Gastrocnemius medialis (tissue), 4 donors: ENCODE measurements around the gene JCHAIN. TPM values are rescaled to one million over a fixed set of nuclear protein-coding genes. Genes with fewer than 3 reads are reported as not detected.

Experiments
- ATAC-seq, 2 donors: fragments of 150-250 bp; one replicate each; pipeline ENCODE4 v1.9.1; 2016
- DNase-seq, 2 donors: peaks; one replicate each; pipeline ENCODE4 v3.0.0-alpha.2; 2019
- H3K27ac ChIP-seq, 4 donors: fragments of 200-600 bp; sonication (generic); 1 replicate in 1 of 4; 2 replicates in 3 of 4; pipeline ENCODE4 v1.5.1; 2016 to 2018; ENCODE audit warnings: mild to moderate bottlenecking in 2 of 4, moderate library complexity in 1 of 4
- H3K27me3 ChIP-seq, 3 donors: fragments of 200-600 bp; sonication (generic) in 2 of 3; 1 replicate in 1 of 3; 2 replicates in 2 of 3; pipeline versions ENCODE4 v1.5.1 to v1.6.0; 2016 to 2019; ENCODE audit warnings: mild to moderate bottlenecking in 1 of 3, moderate library complexity in 1 of 3
- H3K36me3 ChIP-seq, 2 donors: fragments of 200-600 bp; sonication (generic) in 1 of 2; one replicate each; pipeline ENCODE4 v1.5.1; 2017 to 2018
- H3K4me1 ChIP-seq, 2 donors: fragments of 200-600 bp; sonication (generic) in 1 of 2; one replicate each; pipeline ENCODE4 v1.5.1; 2016 to 2017; ENCODE audit warnings: mild to moderate bottlenecking in 2 of 2
- H3K4me3 ChIP-seq, 4 donors: fragments of 200-600 bp; sonication (generic) in 3 of 4; 1 replicate in 1 of 4; 2 replicates in 3 of 4; pipeline ENCODE4 v1.5.1; 2016 to 2019; ENCODE audit warnings: mild to moderate bottlenecking in 2 of 4
- H3K9me3 ChIP-seq, 3 donors: fragments of 200-600 bp; sonication (generic) in 2 of 3; 1 replicate in 1 of 3; 2 replicates in 2 of 3; pipeline ENCODE4 v1.5.1; 2016 to 2019
- CTCF ChIP-seq, 5 experiments: fragments of 450-650 bp in 3 of 5; fragments of 200-600 bp in 2 of 5; sonication (generic) in 2 of 5; IDR thresholded peaks in 4 of 5; conservative IDR thresholded peaks in 1 of 5; 1 replicate in 4 of 5; 2 replicates in 1 of 5; pipeline ENCODE4 v1.5.1; 2016 to 2019; ENCODE audit warnings: antibody characterized with exemption in 5 of 5, mild to moderate bottlenecking in 3 of 5, moderate library complexity in 3 of 5
- POLR2A ChIP-seq, 2 donors: fragments of 450-650 bp; IDR thresholded peaks; one replicate each; pipeline ENCODE4 v1.6.1; 2017; ENCODE audit warnings: antibody characterized with exemption in 2 of 2, mild to moderate bottlenecking in 2 of 2, moderate library complexity in 2 of 2
- in situ Hi-C, 4 donors: fragments of 200-750 bp; cut with MboI; loops; one replicate each; pipeline versions ENCODE4 v1.15.0 to v1.8.0; 2017; ENCODE audit warnings: low sequenced_read_pairs in 4 of 4
- intact Hi-C: fragments of 100-400 bp; cut with DNase I; formaldehyde crosslinking; loops from one replicate; pipeline ENCODE4 v1.15.1; 2023; ENCODE audit warnings: low total_unique reads
- total RNA-seq, 4 donors: library from RNA; depleted of rRNA; stranded (reverse); fragments of >200 nt; gene quantifications; one replicate each; pipeline versions ENCODE4 v1.1.0 to v1.2.3, GENCODE V29; 2016

Gene JCHAIN
- total RNA-seq, 4 donors from 2014 or later: 0.55 to 3.9 (median 0.60) TPM; not detected in 1

DNA sequence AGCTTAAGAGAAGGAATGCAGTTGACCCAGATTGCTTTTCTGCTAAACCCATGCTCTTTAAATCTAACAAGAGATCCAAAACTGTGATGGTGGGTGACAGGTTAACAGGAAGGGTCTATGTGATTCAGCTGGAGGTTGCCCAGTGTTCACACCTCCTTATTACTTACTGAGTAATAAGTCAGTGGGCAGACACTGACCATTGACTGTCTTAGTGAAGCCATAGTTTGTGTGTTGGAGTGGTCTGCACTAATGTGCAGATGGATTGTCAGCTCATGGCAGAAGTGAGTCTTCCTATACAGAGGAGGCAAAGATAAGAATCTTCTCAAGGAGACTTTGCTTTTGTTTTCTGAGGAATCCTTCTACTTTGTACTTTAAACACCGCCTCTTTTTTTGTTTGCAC, 40.2 kb upstream of the JCHAIN start:
- peaks cover 16 to 24% of the 10 kb centered on the region in 2 donors for H3K4me1 ChIP-seq
- H3K4me3 ChIP-seq: peak overlapping the region; percentile 72 to 94 (median 80)
- H3K27ac ChIP-seq: peak overlapping the region; percentile 93 to 98 (median 96)
- H3K36me3 ChIP-seq: no peaks in the 10 kb centered on the region
- DNase-seq (no peak), ATAC-seq (no peak)
- intact Hi-C loops: loop anchor here (5.0 kb wide), 1 partner anchor 131 kb away; the partner anchor contains the start of gene GRSF1
- in situ Hi-C loops: no loop called here
- no peaks in the 10 kb centered on the region for H3K9me3 ChIP-seq
- H3K27me3 ChIP-seq: no peaks in the 10 kb centered on the region
- no peak for TF ChIP-seq POLR2A (IDR thresholded peaks at IDR 0.05)
- no peak for TF ChIP-seq CTCF (IDR thresholded peaks at IDR 0.05 in 4 of 5, conservative IDR thresholded peaks at IDR 0.05 in 1 of 5)

DNA sequence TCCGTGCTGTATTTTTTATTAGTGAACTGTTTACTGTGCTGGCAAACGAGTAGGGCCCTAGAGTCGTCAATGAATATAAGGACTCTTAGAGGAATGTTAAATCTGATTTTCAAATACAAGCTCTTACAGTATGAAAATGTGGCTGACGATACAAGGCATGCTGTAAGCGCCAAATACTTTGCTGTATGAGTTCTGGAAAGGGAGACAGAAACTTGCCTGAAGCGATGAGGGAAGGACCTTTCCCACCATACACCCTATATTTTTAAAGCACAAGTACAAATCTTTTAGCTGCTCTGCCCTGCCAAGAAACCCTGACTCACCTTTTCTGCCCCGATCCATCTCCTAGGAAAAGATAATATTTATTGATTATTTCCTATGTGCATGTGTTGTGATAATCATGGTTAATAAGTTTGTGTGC, 39.7 kb upstream of the JCHAIN start:
- in situ Hi-C loops (no loop called here), intact Hi-C loops (loop anchor here (5.0 kb wide), 1 partner anchor 131 kb away; the partner anchor contains the start of gene GRSF1)
- H3K4me3 ChIP-seq: peak overlapping the region; percentile 72 to 94 (median 80)
- H3K9me3 ChIP-seq: no peaks in the 10 kb centered on the region
- ATAC-seq (no peak), DNase-seq (no peak)
- no peaks in the 10 kb centered on the region for H3K27me3 ChIP-seq
- no peaks in the 10 kb centered on the region for H3K36me3 ChIP-seq
- H3K27ac ChIP-seq: peak overlapping the region; percentile 93 to 98 (median 96)
- H3K4me1 ChIP-seq: peaks cover 16 to 24% of the 10 kb centered on the region in 2 donors
- no peak for TF ChIP-seq CTCF (IDR thresholded peaks at IDR 0.05 in 4 of 5, conservative IDR thresholded peaks at IDR 0.05 in 1 of 5)

DNA sequence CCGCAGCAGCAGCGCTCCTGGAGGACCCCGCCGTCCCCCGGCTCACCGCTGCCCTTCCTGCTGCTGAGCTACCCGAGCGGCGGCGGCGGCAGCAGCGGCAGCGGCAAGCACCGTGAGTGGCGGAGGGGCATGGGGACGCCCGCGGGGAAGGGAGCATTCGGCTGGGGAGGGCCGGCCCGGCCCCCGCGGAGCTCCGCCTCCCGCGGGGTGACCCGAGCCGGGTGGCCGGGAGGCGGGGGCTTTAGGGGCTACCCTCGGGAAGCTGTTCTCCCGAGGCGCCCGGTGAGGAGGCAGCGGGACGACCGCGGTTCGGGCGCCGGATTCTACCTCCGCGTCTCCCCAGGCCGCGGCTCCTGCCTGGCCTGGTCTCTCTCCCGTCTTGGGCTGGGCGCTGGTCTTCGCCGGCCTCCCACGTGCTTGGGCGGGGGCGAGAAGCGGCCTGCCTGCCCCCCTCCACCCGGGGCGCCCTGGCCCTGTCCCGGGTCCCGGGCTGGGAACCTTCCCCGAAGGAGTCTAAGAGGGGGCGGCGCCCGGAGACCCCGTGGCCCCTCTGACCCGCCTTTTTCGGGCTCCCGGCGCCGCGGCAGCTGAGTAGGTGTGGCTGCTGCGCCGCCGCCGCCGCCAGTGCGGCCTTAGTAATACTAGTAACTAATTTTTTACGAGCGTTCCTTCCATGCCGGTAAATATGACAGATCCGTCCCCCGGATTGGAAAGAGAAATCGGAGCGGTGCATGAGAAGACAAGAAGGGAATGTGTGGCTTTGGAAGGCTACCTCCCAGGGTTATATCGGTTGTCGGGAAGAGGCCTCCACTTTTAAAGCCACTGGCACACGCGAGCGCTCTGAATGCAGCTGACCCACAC, 39.1 kb upstream of the JCHAIN start:
- DNase-seq (peak; percentile 62 to 72), ATAC-seq (peak; percentile 80 to 86)
- H3K9me3 ChIP-seq: no peaks in the 10 kb centered on the region
- intact Hi-C loops (loop anchor here (1.0 to 5.0 kb wide), 2 partner anchors 17 to 132 kb away; partner anchors contain the start of genes GRSF1 and UTP3), in situ Hi-C loops (no loop called here)
- no peaks in the 10 kb centered on the region for H3K27me3 ChIP-seq
- peak overlapping the region; percentile 72 to 94 (median 80) for H3K4me3 ChIP-seq
- H3K4me1 ChIP-seq: peaks cover 16 to 24% of the 10 kb centered on the region in 2 donors
- no peaks in the 10 kb centered on the region for H3K36me3 ChIP-seq
- no peak for TF ChIP-seq CTCF (IDR thresholded peaks at IDR 0.05 in 4 of 5, conservative IDR thresholded peaks at IDR 0.05 in 1 of 5)
- TF ChIP-seq POLR2A (IDR thresholded peaks at IDR 0.05): peak; percentile 74 to 80
- peak overlapping the region; percentile 93 to 98 (median 96) for H3K27ac ChIP-seq

DNA sequence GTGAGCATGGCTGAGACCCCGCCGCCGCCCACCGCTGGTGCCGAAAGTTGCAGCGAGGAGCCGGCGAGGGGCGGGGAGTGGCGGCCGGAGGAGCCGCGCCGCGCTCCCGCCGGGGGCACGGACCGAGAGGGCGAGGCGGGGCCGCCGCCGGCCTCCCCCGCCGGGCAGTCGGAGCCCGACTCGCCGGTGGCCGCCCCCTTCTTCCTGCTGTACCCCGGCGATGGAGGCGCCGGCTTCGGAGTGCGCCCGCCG, 38.5 kb upstream of the JCHAIN start:
- H3K36me3 ChIP-seq: no peaks in the 10 kb centered on the region
- no peak for TF ChIP-seq CTCF (IDR thresholded peaks at IDR 0.05 in 4 of 5, conservative IDR thresholded peaks at IDR 0.05 in 1 of 5)
- no peak for TF ChIP-seq POLR2A (IDR thresholded peaks at IDR 0.05)
- ATAC-seq (peak; percentile 46 to 51), DNase-seq (no peak)
- H3K9me3 ChIP-seq: no peaks in the 10 kb centered on the region
- in situ Hi-C loops: no loop called here
- peak overlapping the region; percentile 93 to 98 (median 96) for H3K27ac ChIP-seq
- H3K4me3 ChIP-seq: peak overlapping the region; percentile 72 to 94 (median 80)
- intact Hi-C loops: loop anchor here (1.0 to 5.0 kb wide), 2 partner anchors 17 to 132 kb away; partner anchors contain the start of genes GRSF1 and UTP3
- no peaks in the 10 kb centered on the region for H3K27me3 ChIP-seq
- H3K4me1 ChIP-seq: peaks cover 16 to 24% of the 10 kb centered on the region in 2 donors
